ENCODE data around the gene CCDC87.
"Not testable (repeated sequence)": the region's sequence is repeated elsewhere in the genome, so short reads cannot be mapped to it uniquely, and the experiment has no call there.

Gene CCDC87

DNA sequence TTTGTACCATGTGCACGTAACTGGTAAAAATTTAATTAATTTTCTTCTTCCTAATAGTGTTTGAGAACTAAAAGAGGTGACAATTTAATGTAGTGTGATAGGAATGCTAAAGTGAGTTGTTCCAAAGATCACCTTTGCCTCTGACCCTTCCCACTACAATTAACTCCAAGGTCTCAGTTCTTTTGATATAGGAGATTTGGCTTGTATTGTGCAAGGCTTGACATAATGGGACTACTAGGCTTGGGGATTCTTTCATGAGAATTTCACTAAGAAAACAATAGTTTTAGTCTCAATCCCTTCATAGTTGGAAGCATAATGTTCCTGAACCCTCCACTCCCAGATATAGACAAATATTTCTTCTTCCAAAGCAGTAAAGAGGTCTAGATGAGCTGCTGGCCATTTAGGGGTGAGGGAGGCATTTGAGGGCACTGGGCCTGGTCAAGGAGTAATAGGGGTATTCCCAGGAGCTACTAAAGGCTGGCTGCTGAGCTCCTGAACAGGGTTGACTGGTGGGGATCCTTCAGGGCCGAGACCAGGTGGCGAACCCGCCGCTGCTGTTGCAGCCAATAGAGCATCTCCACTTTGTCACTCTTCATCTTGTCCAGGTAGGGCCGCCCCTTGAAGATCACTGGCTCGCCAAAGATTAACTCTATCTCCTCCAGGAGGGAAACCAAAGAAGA, 2.7 kb downstream of the CCDC87 start:
- TF ChIP-seq, protein P1, sequence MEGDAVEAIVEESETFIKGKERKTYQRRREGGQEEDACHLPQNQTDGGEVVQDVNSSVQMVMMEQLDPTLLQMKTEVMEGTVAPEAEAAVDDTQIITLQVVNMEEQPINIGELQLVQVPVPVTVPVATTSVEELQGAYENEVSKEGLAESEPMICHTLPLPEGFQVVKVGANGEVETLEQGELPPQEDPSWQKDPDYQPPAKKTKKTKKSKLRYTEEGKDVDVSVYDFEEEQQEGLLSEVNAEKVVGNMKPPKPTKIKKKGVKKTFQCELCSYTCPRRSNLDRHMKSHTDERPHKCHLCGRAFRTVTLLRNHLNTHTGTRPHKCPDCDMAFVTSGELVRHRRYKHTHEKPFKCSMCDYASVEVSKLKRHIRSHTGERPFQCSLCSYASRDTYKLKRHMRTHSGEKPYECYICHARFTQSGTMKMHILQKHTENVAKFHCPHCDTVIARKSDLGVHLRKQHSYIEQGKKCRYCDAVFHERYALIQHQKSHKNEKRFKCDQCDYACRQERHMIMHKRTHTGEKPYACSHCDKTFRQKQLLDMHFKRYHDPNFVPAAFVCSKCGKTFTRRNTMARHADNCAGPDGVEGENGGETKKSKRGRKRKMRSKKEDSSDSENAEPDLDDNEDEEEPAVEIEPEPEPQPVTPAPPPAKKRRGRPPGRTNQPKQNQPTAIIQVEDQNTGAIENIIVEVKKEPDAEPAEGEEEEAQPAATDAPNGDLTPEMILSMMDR (conservative IDR thresholded peaks at IDR 0.05; ENCODE audit: low read depth, low read length), result no peak
- no peak for DNase-seq (ENCODE audit: low read depth)
- H3K4me3 ChIP-seq (ENCODE audit: low read length), result no peak overlapping the region

GRCh38 chr11:66589315-66589714, 3.5 kb downstream of the CCDC87 start:
- not testable (repeated sequence) for DNase-seq (ENCODE audit: low read depth); H3K4me3 ChIP-seq (ENCODE audit: low read length)

DNA sequence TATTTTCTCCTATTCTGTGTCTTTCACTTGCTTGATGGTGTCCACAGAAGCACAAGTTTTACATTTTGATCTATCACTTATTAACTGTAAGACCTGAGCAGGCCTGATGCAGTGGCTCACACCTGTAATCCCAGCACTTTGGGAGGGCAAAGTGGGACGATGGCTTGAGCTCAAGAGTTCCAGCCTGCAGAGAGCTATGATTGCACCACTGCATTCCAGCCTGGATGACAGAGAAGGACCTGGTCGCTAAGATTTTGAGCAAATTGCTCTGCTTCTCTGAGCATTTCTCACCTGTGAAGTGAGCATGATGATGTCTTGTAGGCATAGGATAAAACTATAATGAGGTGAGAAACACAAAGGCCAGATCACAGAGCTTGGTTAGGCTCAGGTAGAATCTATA, 6.7 kb downstream of the CCDC87 start:
- H3K4me3 ChIP-seq (ENCODE audit: low read length), result no peak overlapping the region
- DNase-seq (ENCODE audit: low read depth), result no peak
- TF ChIP-seq, protein P1 (conservative IDR thresholded peaks at IDR 0.05; ENCODE audit: low read depth, low read length), result no peak

- H3K4me3 ChIP-seq (ENCODE audit: low read length); DNase-seq (ENCODE audit: low read depth): not testable (repeated sequence)
Measured at GRCh38 chr11:66585447-66585846, 7.4 kb downstream of the CCDC87 start.

DNA sequence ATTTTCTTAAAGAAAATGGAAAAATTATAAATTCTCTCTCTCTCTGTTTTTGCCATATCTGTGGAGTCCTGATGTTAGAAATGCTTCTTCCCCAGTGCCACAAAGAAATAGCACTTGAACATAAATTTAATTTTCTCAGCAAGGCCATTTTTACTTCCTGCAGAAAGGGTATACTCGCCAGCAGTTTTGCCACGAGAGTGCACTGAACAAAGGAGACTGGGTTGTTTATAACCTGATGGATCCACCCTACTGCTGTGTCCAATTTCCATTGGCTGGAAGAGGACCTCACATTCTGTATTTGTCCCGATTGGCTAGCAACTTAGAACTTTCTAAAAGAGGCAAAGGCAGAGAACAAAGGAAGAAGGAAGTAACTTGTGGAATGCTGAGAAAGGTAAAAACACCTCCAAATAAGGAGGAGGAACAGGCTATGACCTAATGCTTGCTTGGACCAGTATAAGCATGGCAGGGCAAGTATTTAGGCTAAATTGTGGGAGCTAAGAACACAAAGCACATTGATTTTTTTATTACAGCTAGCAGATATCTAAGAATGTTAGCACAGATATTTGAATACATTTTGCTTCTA, 10.2 kb downstream of the CCDC87 start:
- not testable (repeated sequence) for DNase-seq (ENCODE audit: low read depth); H3K4me3 ChIP-seq (ENCODE audit: low read length)

- no peak for DNase-seq (ENCODE audit: low read depth)
- TF ChIP-seq, protein P1 (conservative IDR thresholded peaks at IDR 0.05; ENCODE audit: low read depth, low read length), result no peak
- no peak overlapping the region for H3K4me3 ChIP-seq (ENCODE audit: low read length)
Measured at GRCh38 chr11:66581261-66581660, 11.6 kb downstream of the CCDC87 start.

GRCh38 chr11:66580803-66581202, 12.1 kb downstream of the CCDC87 start:
- H3K4me3 ChIP-seq (ENCODE audit: low read length), result no peak overlapping the region
- TF ChIP-seq, protein P1 (conservative IDR thresholded peaks at IDR 0.05; ENCODE audit: low read depth, low read length), result no peak
- DNase-seq (ENCODE audit: low read depth), result no peak

GRCh38 chr11:66579017-66579606, 13.8 kb downstream of the CCDC87 start:
- H3K4me3 ChIP-seq (ENCODE audit: low read length), result no peak overlapping the region
- TF ChIP-seq, protein P1 (conservative IDR thresholded peaks at IDR 0.05; ENCODE audit: low read depth, low read length), result peak; percentile 85
- DNase-seq (ENCODE audit: low read depth), result no peak

Data from retinal pigment epithelial cell (primary cell).